Endothelial cell (in vitro differentiated cells): ENCODE measurements around the gene CXCR1. TPM values are rescaled to one million over a fixed set of nuclear protein-coding genes. Genes with fewer than 3 reads are reported as not detected.
A peak's percentile ranks its signal among the peaks of the same experiment; 100 is the strongest.

Experiments
- DNase-seq: peaks from one replicate; pipeline ENCODE4 v3.0.0; 2021; ENCODE audit warnings: low spot score
- H3K27ac Mint-ChIP-seq: one replicate; pipeline ENCODE4 v1.8.0; 2021; ENCODE audit warnings: mixed read lengths, inconsistent platforms; ENCODE audit not compliant: unreplicated experiment
- H3K27me3 Mint-ChIP-seq: one replicate; pipeline ENCODE4 v1.8.0; 2021; ENCODE audit warnings: mild to moderate bottlenecking, moderate library complexity, mixed read lengths, inconsistent platforms; ENCODE audit not compliant: unreplicated experiment
- H3K36me3 Mint-ChIP-seq: one replicate; pipeline ENCODE4 v1.8.0; 2021; ENCODE audit warnings: mild to moderate bottlenecking, low read depth, mixed read lengths, inconsistent platforms; ENCODE audit not compliant: unreplicated experiment
- H3K4me1 Mint-ChIP-seq: one replicate; pipeline ENCODE4 v1.8.0; 2021; ENCODE audit warnings: mild to moderate bottlenecking, mixed read lengths, inconsistent platforms; ENCODE audit not compliant: unreplicated experiment
- H3K4me3 Mint-ChIP-seq: one replicate; pipeline ENCODE4 v1.8.0; 2021; ENCODE audit warnings: mild to moderate bottlenecking, mixed read lengths, inconsistent platforms; ENCODE audit not compliant: unreplicated experiment
- H3K9me3 Mint-ChIP-seq: one replicate; pipeline ENCODE4 v1.8.0; 2021; ENCODE audit warnings: mixed read lengths, inconsistent platforms; ENCODE audit not compliant: unreplicated experiment
- CTCF ChIP-seq: fragments of 200-600 bp; sonication (generic); IDR thresholded peaks from one replicate; pipeline ENCODE4 v1.5.0; 2021; ENCODE audit warnings: antibody characterized with exemption; ENCODE audit not compliant: unreplicated experiment
- total RNA-seq: library from RNA; stranded (reverse); fragmentation: NEBNext Ultra II Directional; extraction: Animal tissue kit (Norgen Biotek cat#: 25700); gene quantifications from one replicate; pipeline ENCODE4 v1.2.1, GENCODE V29; 2021; ENCODE audit not compliant: unreplicated experiment

Gene CXCR1
- total RNA-seq, 1 donor from 2014 or later, result not detected

GRCh38 chr2:218168635-218169462, 2.1 kb upstream of the CXCR1 start:
- no peaks in the 10 kb centered on the region for H3K9me3 Mint-ChIP-seq
- TF ChIP-seq CTCF, result peak; percentile 69
- DNase-seq, result peak; percentile 72

GRCh38 chr2:218168016-218168415, 1.3 kb upstream of the CXCR1 start:
- Mint-ChIP-seq H3K27me3 (peaks cover 5% of the 10 kb centered on the region), H3K9me3 (no peaks in the 10 kb centered on the region), H3K27ac (no peak overlapping the region), H3K36me3 (no peaks in the 10 kb centered on the region), H3K4me3 (no peak overlapping the region), H3K4me1 (peaks cover 6% of the 10 kb centered on the region)
- DNase-seq, result no peak
- no peak for TF ChIP-seq CTCF

More at GRCh38 chr2:218168635-218169462, 2.1 kb upstream of the CXCR1 start:
- no peak overlapping the region for H3K4me3 Mint-ChIP-seq
- H3K4me1 Mint-ChIP-seq, result peaks cover 6% of the 10 kb centered on the region
- H3K27ac Mint-ChIP-seq, result no peak overlapping the region
- H3K36me3 Mint-ChIP-seq, result no peaks in the 10 kb centered on the region
- peaks cover 5% of the 10 kb centered on the region for H3K27me3 Mint-ChIP-seq

GRCh38 chr2:218162814-218163213, 3.9 kb downstream of the CXCR1 start:
- Mint-ChIP-seq H3K9me3 (no peaks in the 10 kb centered on the region), H3K36me3 (no peaks in the 10 kb centered on the region), H3K27ac (no peak overlapping the region), H3K4me1 (no peaks in the 10 kb centered on the region), H3K4me3 (no peak overlapping the region), H3K27me3 (peaks cover 8% of the 10 kb centered on the region)
- no peak for DNase-seq
- TF ChIP-seq CTCF, result no peak

- H3K9me3 Mint-ChIP-seq, result no peaks in the 10 kb centered on the region
- H3K27me3 Mint-ChIP-seq, result peaks cover 8% of the 10 kb centered on the region
Observed at GRCh38 chr2:218161644-218162043, 5.1 kb downstream of the CXCR1 start.

More at GRCh38 chr2:218161644-218162043, 5.1 kb downstream of the CXCR1 start:
- TF ChIP-seq CTCF, result no peak
- Mint-ChIP-seq H3K4me1 (no peaks in the 10 kb centered on the region), H3K36me3 (no peaks in the 10 kb centered on the region), H3K27ac (no peak overlapping the region), H3K4me3 (no peak overlapping the region)
- no peak for DNase-seq
